PC-3 (cell line): ENCODE measurements around the gene FSTL3.

Experiments
- EZH2 ChIP-seq: fragments of 300-600 bp; sonication (generic); IDR thresholded peaks from one replicate; pipeline ENCODE4 v1.6.1; 2017; ENCODE audit warnings: antibody characterized with exemption, mild to moderate bottlenecking, low read length; ENCODE audit not compliant: unreplicated experiment
- EZH2phosphoT487 ChIP-seq: fragments of 300-600 bp; sonication (generic); IDR thresholded peaks from 2 replicates; pipeline ENCODE4 v1.6.1; 2018; ENCODE audit warnings: mild to moderate bottlenecking, antibody characterized with exemption, low read length, borderline replicate concordance
- TF ChIP-seq, protein P1 (sequence below): fragments of 300-600 bp; sonication (generic); conservative IDR thresholded peaks from 2 replicates; pipeline ENCODE4 v1.5.1; 2017; ENCODE audit warnings: antibody characterized with exemption, low read depth, mild to moderate bottlenecking, low read length

DNA sequence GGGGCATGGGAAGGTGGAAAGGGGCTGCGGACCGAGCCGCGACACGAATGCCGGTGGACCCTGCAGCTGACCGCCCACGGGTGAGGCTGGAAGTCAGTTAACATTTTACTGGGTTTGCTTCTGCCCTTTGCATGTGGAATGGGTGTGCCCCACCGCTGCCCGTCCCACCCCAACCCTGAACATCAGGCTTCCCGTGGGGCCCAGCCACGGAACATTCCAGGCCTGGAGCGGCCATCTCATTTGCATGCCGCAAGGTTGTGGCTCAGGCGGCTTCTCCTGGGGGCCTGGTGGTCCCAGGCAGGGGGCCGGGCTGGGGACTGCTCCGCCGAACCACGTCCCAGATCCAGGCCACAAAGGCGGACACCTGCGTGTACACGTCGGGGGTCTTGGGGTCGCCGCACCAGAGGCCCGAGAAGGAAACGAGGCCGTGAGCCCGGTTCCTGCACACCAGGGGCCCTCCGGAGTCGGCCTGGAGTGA is 9.3 kb downstream of the FSTL3 start:
- TF ChIP-seq, protein P1, sequence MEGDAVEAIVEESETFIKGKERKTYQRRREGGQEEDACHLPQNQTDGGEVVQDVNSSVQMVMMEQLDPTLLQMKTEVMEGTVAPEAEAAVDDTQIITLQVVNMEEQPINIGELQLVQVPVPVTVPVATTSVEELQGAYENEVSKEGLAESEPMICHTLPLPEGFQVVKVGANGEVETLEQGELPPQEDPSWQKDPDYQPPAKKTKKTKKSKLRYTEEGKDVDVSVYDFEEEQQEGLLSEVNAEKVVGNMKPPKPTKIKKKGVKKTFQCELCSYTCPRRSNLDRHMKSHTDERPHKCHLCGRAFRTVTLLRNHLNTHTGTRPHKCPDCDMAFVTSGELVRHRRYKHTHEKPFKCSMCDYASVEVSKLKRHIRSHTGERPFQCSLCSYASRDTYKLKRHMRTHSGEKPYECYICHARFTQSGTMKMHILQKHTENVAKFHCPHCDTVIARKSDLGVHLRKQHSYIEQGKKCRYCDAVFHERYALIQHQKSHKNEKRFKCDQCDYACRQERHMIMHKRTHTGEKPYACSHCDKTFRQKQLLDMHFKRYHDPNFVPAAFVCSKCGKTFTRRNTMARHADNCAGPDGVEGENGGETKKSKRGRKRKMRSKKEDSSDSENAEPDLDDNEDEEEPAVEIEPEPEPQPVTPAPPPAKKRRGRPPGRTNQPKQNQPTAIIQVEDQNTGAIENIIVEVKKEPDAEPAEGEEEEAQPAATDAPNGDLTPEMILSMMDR = no peak
- TF ChIP-seq EZH2phosphoT487 = no peak
- no peak for TF ChIP-seq EZH2
